GM19025 (cell line): Measurements from ENCODE around the gene TNS3.
A peak's percentile ranks its signal among the peaks of the same experiment; 100 is the strongest.

Experiments
- ATAC-seq: cut with Tn5 transposase; IDR thresholded peaks from one replicate; pipeline ENCODE4 v1.9.1; 2021; ENCODE audit warnings: mild to moderate bottlenecking, low read depth, moderate library complexity; ENCODE audit not compliant: unreplicated experiment

TNS3 gene

GRCh38 chr7:47568547-47568946, 13.4 kb downstream of the TNS3 start:
- ATAC-seq, result no peak

- no peak for ATAC-seq
Measured at GRCh38 chr7:47568056-47568455, 13.9 kb downstream of the TNS3 start.

GRCh38 chr7:47565640-47566250, 16.2 kb downstream of the TNS3 start:
- ATAC-seq, result no peak

- no peak for ATAC-seq
Measured at GRCh38 chr7:47563521-47563920, 18.4 kb downstream of the TNS3 start.

DNA sequence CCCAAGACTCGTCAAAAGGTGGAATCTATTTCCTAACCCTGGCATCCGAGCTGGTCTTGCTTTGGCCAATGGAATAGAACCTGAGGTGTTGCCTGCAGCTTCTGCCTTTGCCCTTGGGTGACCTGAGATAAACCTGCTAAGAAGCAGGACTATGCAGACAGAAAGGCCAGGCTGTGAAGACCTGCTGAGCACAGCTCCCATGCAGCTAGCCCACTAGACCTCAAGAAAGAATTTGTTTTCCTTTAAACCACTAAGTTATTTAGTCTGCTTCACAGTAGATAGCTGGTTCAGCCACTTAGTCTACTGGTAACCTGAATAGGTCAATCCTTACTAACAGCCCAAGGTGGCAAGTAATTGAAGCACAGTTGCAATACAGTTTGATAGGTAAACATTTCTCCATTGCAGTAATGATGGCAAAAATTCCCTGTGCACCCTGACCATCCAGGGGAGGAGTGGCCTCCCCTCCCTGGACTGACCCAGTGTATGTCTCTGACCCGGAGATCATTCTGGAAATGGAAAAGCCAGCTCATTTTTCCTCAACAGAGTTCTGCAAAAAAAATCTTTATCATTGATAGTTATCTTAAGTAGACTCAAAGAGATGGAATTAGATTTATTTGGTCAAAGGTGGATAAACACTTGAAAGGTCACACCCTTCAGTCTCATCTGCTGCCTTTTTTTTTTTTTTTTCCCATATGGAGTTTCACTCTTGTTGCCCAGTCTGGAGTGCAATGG, 20.0 kb downstream of the TNS3 start:
- ATAC-seq, result no peak

GRCh38 chr7:47559306-47560220, 22.3 kb downstream of the TNS3 start:
- ATAC-seq, result no peak

DNA sequence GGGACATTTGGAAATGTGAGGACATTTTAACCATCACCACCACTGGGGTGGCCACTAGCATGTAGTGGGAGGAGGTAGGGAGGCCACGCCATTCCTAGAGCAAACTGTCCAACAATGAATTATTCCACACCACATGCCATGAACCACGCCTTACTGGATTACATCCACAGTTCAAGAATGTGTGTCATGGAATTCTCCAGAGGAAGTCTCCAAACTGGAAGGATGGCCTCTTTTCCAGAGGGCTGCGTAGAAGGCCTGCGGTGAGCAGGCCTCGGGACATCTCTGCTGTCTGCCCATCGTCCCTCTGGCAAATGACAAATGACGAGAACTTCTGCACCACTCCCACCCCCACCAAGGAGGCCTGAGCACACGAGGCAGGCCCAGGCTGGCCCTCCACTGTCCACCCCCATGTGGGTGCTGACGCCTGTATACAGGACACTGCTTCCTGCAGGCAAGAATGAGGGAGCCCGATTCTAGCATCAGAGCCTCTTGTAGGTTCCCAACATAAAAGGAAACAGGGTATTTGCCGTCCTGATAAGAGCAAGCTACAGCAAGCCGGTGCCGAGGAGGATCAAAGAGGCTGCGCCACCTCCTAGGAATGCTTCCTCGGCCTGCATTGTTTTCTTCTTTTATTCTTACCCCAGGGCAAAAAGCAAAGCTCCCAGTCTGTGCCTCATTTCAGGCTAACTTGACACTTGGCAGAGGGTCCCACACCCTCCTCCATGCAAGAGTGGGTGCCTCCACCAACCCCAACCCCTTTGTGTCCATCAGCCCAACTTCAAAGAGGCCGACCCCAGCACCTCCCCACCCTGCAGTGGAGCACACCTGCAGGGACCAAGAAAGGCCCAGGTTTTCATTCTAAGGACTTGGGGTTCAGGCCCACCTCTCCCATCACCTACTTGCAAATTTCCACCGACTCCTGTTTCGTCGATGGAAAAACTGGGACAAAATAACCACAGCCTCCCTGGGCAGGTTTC, 23.9 kb downstream of the TNS3 start:
- no peak for ATAC-seq

DNA sequence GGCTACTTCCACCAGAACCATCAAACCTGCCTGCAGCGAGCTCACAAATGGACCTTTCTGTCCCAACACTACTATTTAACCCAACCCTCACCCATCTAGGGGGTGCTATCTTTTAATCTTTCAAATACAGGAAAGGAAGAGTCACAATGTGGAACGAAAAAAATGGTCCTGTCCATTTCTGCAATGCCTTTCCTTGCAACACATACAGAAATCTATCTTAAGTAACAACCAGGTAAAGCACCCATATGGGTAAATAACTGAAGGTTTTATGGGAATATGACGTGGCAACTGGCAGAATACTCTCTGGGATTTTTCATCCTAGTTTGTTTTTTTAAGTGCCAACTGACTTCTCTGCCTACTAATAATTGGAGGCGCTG, 24.6 kb downstream of the TNS3 start:
- ATAC-seq, result no peak

GRCh38 chr7:47556511-47557180, 25.3 kb downstream of the TNS3 start:
- ATAC-seq, result no peak

- ATAC-seq, result no peak
Measured at GRCh38 chr7:47553309-47553708, 28.6 kb downstream of the TNS3 start.

DNA sequence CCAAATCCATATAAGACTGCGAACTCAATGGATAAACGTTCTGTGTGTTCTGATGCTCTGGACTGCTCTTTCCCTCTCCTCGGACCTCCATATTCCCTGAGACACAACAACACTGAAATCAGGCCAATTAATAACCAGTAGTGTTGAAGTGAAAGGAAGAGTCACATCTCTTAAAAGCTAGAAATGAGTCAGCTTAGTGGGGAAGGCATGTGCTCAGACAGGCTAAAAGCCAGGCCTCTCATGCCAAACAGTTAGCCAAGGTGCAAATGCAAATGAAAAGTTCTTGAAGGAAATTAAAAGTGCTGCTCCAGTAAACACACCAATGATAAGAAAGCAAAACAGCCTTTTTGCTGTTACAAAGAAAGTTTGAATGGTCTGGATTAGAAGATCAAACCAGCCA, 29.3 kb downstream of the TNS3 start:
- peak; percentile 95 for ATAC-seq

- no peak for ATAC-seq
Measured at GRCh38 chr7:47551668-47552440, 30.1 kb downstream of the TNS3 start.

DNA sequence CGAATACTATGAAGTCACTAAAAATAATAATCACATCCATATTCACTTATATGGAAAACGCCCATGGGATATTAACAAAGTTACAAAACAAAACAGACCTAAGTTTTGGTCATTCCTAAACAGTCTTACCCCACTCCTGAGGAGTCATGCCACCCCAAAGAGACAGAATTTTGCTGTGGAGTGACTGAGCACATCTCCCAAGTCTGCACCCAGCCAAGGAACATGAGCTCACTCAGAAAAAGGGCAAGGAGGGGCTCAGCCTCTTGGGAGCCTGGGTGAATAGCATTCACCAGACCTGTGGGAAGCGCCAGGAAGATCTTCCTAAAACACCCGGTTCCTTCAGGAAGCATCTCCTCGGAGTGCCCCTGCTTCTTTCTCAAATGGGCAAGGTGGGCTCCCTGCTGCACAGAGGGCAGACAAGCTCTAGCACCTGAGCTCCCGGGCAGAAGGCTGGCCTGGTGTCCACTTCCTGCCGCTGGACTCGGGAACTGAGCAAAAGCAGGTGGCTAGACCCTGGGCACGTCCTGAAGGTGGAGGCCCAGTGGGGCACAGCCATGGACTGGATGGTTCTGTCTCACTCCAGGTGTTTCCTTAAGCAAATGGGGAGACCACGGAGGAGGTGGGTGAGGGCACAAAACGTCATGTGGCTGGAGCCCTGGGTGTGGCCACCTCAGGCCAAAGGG, 31.0 kb downstream of the TNS3 start:
- ATAC-seq, result no peak

DNA sequence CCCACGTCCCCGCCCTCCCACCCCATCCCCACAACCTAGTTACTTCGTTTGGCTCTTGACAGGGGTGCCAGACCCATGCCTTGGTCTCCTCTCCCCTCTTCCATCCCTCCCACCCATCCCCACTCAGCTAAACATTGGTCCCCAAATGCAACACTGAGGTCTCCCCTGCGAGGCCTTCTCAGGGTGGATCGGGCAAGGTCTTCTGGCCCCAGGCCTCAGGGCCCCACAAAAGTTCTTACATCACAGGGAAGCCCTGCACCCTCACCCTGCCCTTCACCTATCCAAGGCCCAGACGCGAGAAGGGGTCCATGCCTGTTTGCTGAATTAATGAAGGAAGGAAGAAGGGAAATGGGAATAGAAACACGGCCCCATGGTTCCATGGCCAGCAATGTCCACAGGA, 32.0 kb downstream of the TNS3 start:
- ATAC-seq, result no peak

DNA sequence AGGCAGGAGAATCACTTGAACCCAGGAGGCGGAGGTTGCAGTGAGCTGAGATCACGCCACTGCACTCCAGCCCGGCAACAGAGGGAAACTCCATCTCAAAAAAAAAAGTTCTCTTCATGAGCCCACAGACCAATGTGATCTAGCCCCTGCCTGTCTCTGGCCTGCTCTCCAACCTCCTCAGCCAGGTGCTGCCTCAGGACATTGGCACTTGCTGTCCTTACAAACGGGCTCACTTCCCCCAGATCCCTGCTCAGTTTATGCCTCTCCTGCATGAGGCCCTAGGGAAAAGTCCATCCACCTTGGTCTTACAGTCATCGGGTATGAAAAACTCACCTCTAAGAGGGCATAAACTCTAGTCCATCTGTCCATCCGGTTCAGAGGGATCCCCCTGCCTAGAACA, 32.5 kb downstream of the TNS3 start:
- ATAC-seq, result no peak

DNA sequence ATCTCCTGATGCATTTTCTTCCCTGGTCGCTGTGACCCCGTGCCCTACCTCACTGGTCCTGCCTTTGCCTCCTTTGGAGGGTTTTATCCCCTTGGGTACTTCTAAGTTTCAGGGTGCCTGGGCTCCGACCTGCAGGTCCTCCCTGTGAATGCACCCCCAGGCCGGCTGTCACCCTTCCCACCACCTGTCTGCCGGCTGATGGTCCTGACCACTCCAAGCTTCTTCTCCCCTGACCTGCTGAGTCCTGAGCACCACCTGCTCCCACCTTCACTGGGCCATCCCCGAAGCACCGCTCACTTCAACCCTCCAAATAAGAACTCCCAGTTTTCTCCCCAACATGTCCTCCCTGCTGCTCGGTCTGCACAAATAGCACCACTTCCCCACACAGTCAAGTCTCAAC, 33.4 kb downstream of the TNS3 start:
- ATAC-seq, result no peak

DNA sequence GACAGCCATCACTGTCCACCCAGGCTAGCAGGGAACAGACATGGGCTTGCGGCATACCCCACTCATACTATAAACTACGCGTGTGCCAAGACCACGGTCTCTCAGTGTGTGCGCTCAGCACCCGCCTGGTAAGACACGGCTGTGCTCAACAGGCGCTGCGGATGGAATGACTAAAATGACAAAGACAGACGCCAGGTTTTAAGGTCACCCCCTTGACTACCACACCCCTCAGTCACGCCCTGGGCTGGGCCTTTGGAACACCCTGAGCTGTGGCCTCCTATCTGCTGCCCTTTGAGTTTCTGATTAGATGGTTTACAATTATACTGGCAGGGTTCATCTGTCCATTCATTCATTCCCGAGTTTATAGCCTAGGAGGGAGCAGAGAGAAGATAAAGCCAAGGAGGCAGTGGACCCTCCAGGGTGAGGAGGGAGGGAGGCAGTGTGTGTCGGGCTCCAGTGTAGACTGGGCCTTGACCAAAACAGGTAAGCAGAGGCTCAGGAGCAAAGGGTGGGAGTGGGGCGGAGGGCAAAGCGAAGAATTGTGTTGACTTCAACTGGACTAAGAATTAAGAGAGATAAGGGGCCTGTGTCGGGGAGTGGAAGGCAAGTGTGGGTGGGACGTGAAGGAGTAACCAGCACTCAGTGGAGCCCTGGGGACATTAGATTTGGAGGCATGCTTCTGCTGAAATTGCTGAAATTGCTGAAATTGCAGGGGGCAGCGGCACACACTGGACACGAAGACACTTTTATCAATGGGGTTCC, 35.0 kb downstream of the TNS3 start:
- ATAC-seq, result no peak

- ATAC-seq, result no peak
Measured at GRCh38 chr7:47546171-47546570, 35.7 kb downstream of the TNS3 start.
